Measurements from ENCODE around the gene ACTR1A.
A peak's percentile ranks its signal among the peaks of the same experiment; 100 is the strongest.

The ACTR1A gene

GRCh38 chr10:102504179-102504975 lies 1.9 kb upstream of the ACTR1A start:
- no peak overlapping the region for H4K8ac ChIP-seq (ENCODE audit: low read length)
- H3K23ac ChIP-seq (ENCODE audit: low read length in 2 of 2), result peak overlapping the region in 1 of 2 experiments; percentile 88
- H2AK5ac ChIP-seq (ENCODE audit: low read length, severe bottlenecking), result no peak overlapping the region
- H3K36me3 ChIP-seq (ENCODE audit: control insufficient read depth in 1 of 2, insufficient read depth in 2 of 2, low read depth in 1 of 2, low read length in 2 of 2), result peaks cover 8 to 22% of the 10 kb centered on the region in 2 experiments
- peak overlapping the region; percentile 70 for H2AFZ ChIP-seq (ENCODE audit: low read depth, low read length)
- peak overlapping the region; percentile 71 for H2BK15ac ChIP-seq (ENCODE audit: low read depth, poor library complexity, severe bottlenecking)
- no peak overlapping the region for H2BK5ac ChIP-seq (ENCODE audit: low read depth, low read length, poor library complexity, severe bottlenecking)
- H3K79me1 ChIP-seq (replicated peaks; ENCODE audit: low read length, poor library complexity, severe bottlenecking), result peaks cover 26% of the 10 kb centered on the region
- peak overlapping the region; percentile 96 to 98 for H3K4me3 ChIP-seq (ENCODE audit: insufficient read depth in 1 of 2, low read depth in 1 of 2, low read length in 2 of 2)
- no peaks in the 10 kb centered on the region for H3K9me3 ChIP-seq (ENCODE audit: control insufficient read depth, low read length)
- H2BK120ac ChIP-seq (ENCODE audit: low read depth, low read length), result peak overlapping the region; percentile 50
- peak overlapping the region; percentile 15 for H3K27ac ChIP-seq (ENCODE audit: low read length, poor library complexity, severe bottlenecking)
- peak overlapping the region; percentile 91 for H3K9ac ChIP-seq (ENCODE audit: low read length)
- H3K27me3 ChIP-seq (ENCODE audit: control insufficient read depth in 1 of 2, insufficient read depth in 1 of 2, low read length in 2 of 2), result no peaks in the 10 kb centered on the region
- under 1% methylated on average over 47 of the region's 47 CpGs for WGBS
- peak overlapping the region in 1 of 2 experiments; percentile 76 for H2BK12ac ChIP-seq (ENCODE audit: low read length in 2 of 2)
- peaks cover 14% of the 10 kb centered on the region for H3K4me1 ChIP-seq (ENCODE audit: control insufficient read depth, insufficient read depth, low read depth, low read length)
- H3K4ac ChIP-seq (ENCODE audit: low read depth in 1 of 2, low read length in 2 of 2), result peak overlapping the region in 1 of 2 experiments; percentile 54
- H4K91ac ChIP-seq (ENCODE audit: low read length), result peak overlapping the region; percentile 86
- peak overlapping the region; percentile 83 to 97 for H3K14ac ChIP-seq (ENCODE audit: low read length in 2 of 2)
- DNase-seq, result peak; percentile 52
- peak overlapping the region; percentile 95 for H3K4me2 ChIP-seq (ENCODE audit: low read length, poor library complexity, severe bottlenecking)
- H3K18ac ChIP-seq (ENCODE audit: low read depth in 1 of 2, low read length in 2 of 2), result peak overlapping the region; percentile 16 to 96

GRCh38 chr10:102503264-102504178 lies 1.0 kb upstream of the ACTR1A start, which contains the start of gene SUFU:
Gene SUFU, plus strand, starts transcription at chr10:102503972. Its CDS starts 181 bp downstream, at chr10:102504153.
- under 1% methylated on average over 34 of the region's 44 CpGs for WGBS
- Histone ChIP-seq H2AK5ac (ENCODE audit: low read length, severe bottlenecking) (no peak within 1 kb of the TSS), H3K4me3 (ENCODE audit: insufficient read depth in 1 of 2, low read depth in 1 of 2, low read length in 2 of 2) (peak within 1 kb of the TSS; percentile 96 to 98), H2BK120ac (ENCODE audit: low read depth, low read length) (peak within 1 kb of the TSS; percentile 50), H3K27ac (ENCODE audit: low read length, poor library complexity, severe bottlenecking) (peak within 1 kb of the TSS; percentile 28), H4K8ac (ENCODE audit: low read length) (peak within 1 kb of the TSS; percentile 63), H3K23ac (ENCODE audit: low read length in 2 of 2) (peak within 1 kb of the TSS in 1 of 2 experiments; percentile 88), H3K9me3 (ENCODE audit: control insufficient read depth, low read length) (no peaks in the 10 kb centered on the region), H3K4me1 (ENCODE audit: control insufficient read depth, insufficient read depth, low read depth, low read length) (peaks cover 14% of the 10 kb centered on the region), H3K9ac (ENCODE audit: low read length) (peak within 1 kb of the TSS; percentile 92), H2BK12ac (ENCODE audit: low read length in 2 of 2) (peak within 1 kb of the TSS in 1 of 2 experiments; percentile 76), H3K4me2 (ENCODE audit: low read length, poor library complexity, severe bottlenecking) (peak within 1 kb of the TSS; percentile 95), H2BK5ac (ENCODE audit: low read depth, low read length, poor library complexity, severe bottlenecking) (no peak within 1 kb of the TSS), H3K18ac (ENCODE audit: low read depth in 1 of 2, low read length in 2 of 2) (peak within 1 kb of the TSS; percentile 16 to 96), H4K91ac (ENCODE audit: low read length) (peak within 1 kb of the TSS; percentile 86), H3K14ac (ENCODE audit: low read length in 2 of 2) (peak within 1 kb of the TSS; percentile 83 to 97), H3K36me3 (ENCODE audit: control insufficient read depth in 1 of 2, insufficient read depth in 2 of 2, low read depth in 1 of 2, low read length in 2 of 2) (peaks cover 3 to 15% of the 10 kb centered on the region in 2 experiments), H3K27me3 (ENCODE audit: control insufficient read depth in 1 of 2, insufficient read depth in 1 of 2, low read length in 2 of 2) (no peaks in the 10 kb centered on the region), H3K4ac (ENCODE audit: low read depth in 1 of 2, low read length in 2 of 2) (peak within 1 kb of the TSS in 1 of 2 experiments; percentile 54), H2BK15ac (ENCODE audit: low read depth, poor library complexity, severe bottlenecking) (peak within 1 kb of the TSS; percentile 71), H2AFZ (ENCODE audit: low read depth, low read length) (peak within 1 kb of the TSS; percentile 70), H3K79me1 (replicated peaks; ENCODE audit: low read length, poor library complexity, severe bottlenecking) (peaks cover 20% of the 10 kb centered on the region)
- peak; percentile 99 for DNase-seq

GRCh38 chr10:102502029-102502336 lies 529 bp downstream of the ACTR1A start:
- Histone ChIP-seq H2BK15ac (ENCODE audit: low read depth, poor library complexity, severe bottlenecking) (no peak overlapping the region), H3K18ac (ENCODE audit: low read depth in 1 of 2, low read length in 2 of 2) (peak overlapping the region in 1 of 2 experiments; percentile 70), H3K4me1 (ENCODE audit: control insufficient read depth, insufficient read depth, low read depth, low read length) (peaks cover 14% of the 10 kb centered on the region), H4K91ac (ENCODE audit: low read length) (no peak overlapping the region), H4K8ac (ENCODE audit: low read length) (no peak overlapping the region), H3K14ac (ENCODE audit: low read length in 2 of 2) (no peak overlapping the region), H3K9me3 (ENCODE audit: control insufficient read depth, low read length) (no peaks in the 10 kb centered on the region), H3K9ac (ENCODE audit: low read length) (peak overlapping the region; percentile 92), H2AK5ac (ENCODE audit: low read length, severe bottlenecking) (no peak overlapping the region), H2BK5ac (ENCODE audit: low read depth, low read length, poor library complexity, severe bottlenecking) (no peak overlapping the region), H3K4me2 (ENCODE audit: low read length, poor library complexity, severe bottlenecking) (no peak overlapping the region), H3K23ac (ENCODE audit: low read length in 2 of 2) (no peak overlapping the region), H2BK12ac (ENCODE audit: low read length in 2 of 2) (no peak overlapping the region), H3K79me1 (replicated peaks; ENCODE audit: low read length, poor library complexity, severe bottlenecking) (peaks cover 12% of the 10 kb centered on the region), H3K27ac (ENCODE audit: low read length, poor library complexity, severe bottlenecking) (peak overlapping the region; percentile 60), H3K4ac (ENCODE audit: low read depth in 1 of 2, low read length in 2 of 2) (peak overlapping the region in 1 of 2 experiments; percentile 62), H3K36me3 (ENCODE audit: control insufficient read depth in 1 of 2, insufficient read depth in 2 of 2, low read depth in 1 of 2, low read length in 2 of 2) (peaks cover 3 to 6% of the 10 kb centered on the region in 2 experiments), H3K4me3 (ENCODE audit: insufficient read depth in 1 of 2, low read depth in 1 of 2, low read length in 2 of 2) (peak overlapping the region; percentile 76 to 91), H2BK120ac (ENCODE audit: low read depth, low read length) (no peak overlapping the region), H3K27me3 (ENCODE audit: control insufficient read depth in 1 of 2, insufficient read depth in 1 of 2, low read length in 2 of 2) (no peaks in the 10 kb centered on the region), H2AFZ (ENCODE audit: low read depth, low read length) (no peak overlapping the region)
- peak; percentile 99 for DNase-seq
- WGBS, result under 1% methylated on average over 14 of the region's 19 CpGs
